ENCODE measurements around the gene GALC.
"Not testable (repeated sequence)": the region's sequence is repeated elsewhere in the genome, so short reads cannot be mapped to it uniquely, and the experiment has no call there.

Gene GALC

GRCh38 chr14:87992718-87993628, at the start of gene GALC:
TSS of gene GALC (minus strand) at chr14:87993182. CDS start at chr14:87993164, 18 bp downstream.
- DNase-seq, result peak; percentile 87 to 93 (median 92)

DNA sequence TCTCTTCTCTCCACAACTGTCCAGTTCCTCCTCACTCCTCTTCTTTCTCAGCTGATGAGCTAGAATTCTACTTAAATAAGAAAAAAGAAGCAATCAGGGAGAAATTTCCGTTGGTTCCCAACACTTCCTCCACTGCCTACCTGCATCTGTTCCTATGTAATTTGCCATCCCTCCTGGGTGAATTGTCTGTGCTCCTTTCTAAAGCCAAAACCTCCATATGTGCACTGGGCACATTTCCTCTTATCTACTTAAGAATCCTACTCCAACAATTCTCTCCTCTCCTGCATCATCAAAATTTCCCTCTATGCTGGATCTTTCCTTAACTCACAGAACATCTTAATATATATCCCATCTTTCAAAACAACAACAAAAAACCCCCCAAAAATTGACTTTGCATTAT, 47.2 kb upstream of the GALC start:
- no peak for DNase-seq

- no peak for DNase-seq
Observed at GRCh38 chr14:88039197-88039596, 46.2 kb upstream of the GALC start.

DNA sequence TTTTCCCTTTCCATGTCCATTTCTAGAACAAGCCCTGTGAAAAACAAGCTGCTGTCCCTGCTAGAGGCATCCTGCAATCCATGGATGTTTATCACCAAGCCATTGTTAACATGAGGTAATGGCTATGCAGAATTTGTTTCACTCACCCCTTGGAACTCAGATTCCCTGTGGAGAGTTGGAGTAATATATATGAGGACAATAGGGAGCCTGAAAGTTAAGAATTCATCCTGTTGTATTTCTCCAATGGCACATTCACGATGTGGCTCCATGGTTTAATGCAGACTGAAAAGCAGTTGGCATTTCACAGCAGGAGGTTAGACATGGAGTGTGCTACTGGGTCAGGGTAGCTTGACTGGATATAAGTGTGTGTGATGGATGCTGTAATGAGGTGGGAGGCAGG, 44.3 kb upstream of the GALC start:
- DNase-seq, result no peak

- DNase-seq, result no peak
Observed at GRCh38 chr14:88036422-88036821, 43.4 kb upstream of the GALC start.

DNA sequence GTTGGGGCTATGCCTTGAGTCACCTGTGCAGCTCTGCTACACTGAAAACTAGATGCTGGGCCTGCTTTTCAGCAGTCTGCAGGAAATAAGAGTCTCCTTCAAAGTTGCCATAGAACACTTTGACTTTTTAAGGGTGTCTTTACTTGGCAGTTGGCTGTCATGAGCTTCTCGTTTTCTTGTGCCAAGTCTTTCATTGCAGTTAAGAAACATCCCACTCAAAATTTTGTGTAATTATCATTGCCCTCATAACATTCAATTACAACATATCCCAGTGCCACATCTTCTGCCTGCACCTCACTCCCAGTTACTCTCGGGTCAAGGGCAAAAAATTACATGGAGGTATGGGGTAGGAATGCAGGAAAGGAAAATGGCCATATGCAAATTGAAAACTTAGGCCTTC, 41.1 kb upstream of the GALC start:
- no peak for DNase-seq

DNA sequence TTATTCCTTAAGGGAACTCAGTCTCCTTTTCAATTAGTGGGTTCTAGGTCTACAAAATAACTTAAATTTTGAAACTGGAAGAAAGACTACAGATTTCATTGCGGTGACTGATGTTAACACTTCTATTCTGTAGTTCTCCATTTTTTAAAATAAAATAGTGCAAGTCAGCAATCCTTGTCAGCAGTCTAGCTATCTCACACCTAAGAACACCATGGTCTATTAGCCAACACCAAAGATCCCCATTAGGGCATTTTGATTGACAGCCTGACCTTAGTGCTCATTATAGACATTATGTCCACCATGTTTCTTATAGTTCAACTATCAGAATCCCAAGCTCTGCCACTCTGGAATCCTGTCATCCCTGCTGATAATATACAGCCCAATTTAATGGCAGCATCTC, 39.4 kb upstream of the GALC start:
- DNase-seq, result no peak

DNA sequence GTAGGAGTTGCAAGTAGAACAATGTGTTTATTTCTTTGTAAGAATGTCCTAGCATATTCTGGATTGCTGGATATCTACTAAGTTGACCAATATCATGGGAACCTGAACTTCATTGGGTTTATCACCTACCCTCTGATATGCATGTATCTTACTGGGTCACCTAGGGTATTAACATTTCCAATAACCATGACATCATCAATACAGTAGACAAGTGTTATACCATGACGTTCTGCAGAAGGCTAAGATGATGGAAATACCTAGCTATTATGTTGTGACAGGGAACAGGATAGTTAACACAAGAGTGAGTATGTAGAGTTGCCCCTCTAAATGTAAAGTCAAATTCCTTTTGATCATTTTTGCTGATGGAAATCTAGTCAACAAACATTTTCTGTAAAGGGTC, 37.9 kb upstream of the GALC start:
- no peak for DNase-seq

DNA sequence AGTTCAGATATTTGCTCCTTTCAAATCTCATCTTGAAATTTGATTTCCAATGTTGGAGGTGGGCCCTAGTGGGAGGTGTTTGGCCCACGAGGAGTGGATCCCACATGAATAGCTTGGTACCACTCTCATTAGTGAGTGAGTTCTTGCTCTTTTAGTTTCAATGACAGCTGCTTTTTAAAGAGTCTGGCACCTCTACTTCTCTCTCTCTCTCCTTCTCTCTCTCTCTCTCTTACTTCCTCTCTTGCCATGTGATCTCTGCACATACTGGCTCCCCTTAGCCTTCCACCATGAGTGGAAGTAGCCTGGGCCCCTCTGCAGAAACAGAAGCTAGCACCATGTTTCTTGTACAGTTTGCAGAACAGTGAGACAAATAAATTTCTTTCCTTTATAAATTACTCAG, 37.1 kb upstream of the GALC start:
- peak in 2 of 6 experiments; percentile 6 to 7 for DNase-seq

DNA sequence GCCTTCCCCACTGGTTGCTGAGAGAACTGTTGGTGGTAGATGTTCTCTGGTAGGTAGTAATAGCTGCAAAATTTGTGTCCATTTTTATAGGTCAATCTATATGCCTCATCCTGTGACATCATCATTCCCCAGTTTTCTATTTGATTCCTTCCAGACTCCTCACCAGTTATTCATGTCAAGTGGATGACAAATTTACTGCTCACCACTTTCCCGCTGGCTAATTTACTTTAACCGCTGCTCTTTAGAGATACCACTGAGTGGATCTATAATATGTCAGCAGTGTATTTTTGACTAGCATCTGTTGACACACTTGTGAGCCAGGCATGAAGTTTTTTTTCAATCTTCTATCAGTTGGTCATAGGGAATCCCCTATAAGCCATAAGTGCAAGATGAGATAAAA, 36.5 kb upstream of the GALC start:
- no peak for DNase-seq

DNA sequence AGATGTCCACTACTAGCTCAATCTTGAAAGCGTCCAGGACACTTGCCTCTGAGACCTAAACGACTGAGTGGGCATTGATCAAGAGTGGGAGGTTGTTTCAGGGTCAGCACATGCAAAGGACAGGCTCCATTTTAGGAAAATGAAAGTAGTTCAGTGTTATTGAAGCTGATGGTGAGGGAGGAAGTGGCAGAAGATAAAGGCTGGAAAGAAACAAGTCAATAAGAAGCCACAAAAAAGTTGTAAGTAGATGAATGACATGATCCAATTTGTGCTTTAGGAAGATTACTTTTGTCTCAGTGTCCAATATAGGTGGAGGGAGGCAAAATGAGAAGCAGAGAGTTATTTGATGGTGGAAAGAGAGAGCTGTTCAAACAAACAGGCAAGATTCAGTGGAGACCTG, 33.9 kb upstream of the GALC start:
- DNase-seq, result peak in 3 of 6 experiments; percentile 31 to 44 (median 32)

- no peak for DNase-seq
Observed at GRCh38 chr14:88025313-88025712, 32.3 kb upstream of the GALC start.

- not testable (repeated sequence) for DNase-seq
Observed at GRCh38 chr14:88024252-88025086, 31.5 kb upstream of the GALC start.

GRCh38 chr14:88023658-88024187, 30.7 kb upstream of the GALC start:
- peak in 2 of 6 experiments; percentile 3 to 11 for DNase-seq

DNA sequence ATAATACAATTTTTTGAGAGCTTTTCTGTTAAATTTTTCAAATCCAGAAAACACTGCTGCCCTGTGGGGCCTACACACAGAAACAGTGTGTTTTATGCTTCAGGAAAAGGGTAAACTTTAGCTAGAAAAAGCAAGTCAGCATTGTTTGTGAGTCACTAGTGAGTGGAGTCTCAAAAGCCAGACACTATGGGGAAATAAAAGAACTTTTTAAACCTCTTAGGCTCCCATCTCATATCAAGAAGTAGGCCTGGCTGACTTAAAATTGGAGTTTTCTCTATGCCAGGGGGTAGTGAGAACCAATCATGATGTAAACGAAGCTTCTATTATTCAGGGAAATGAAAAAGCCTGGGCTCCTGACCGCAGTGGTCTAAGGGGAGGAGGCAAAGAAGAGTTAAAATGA, 24.6 kb upstream of the GALC start:
- DNase-seq, result no peak

- DNase-seq, result no peak
Observed at GRCh38 chr14:88016768-88017167, 23.8 kb upstream of the GALC start.

DNA sequence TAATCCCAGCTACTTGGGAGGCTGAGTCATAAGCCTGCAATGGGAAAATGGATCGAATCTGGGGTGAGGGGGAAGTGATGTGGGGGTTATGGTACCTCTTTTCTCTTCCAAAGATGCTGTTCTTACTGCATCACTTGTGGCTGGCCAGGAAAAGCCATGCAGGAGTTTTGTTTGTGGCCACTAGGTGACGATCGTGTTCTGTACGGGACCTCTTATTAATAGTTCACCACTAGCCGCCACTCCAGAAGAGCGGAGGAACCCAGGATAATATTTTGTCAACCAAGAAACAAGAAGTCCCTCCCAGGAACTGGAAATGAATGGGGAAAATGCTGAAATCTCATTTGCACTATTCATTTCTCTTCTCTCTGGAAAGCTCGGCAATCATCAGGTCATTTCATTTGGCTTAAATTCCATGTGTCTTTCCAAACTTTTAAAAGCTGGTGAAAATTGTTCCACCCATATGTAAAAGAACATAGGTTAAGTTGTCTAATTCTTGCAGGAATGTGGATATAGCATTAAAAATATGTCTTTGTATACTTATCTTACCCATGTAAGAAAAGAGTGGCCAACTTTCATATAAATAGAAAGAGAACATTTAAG, 20.9 kb upstream of the GALC start:
- peak in 1 of 6 experiments; percentile 9 for DNase-seq

- DNase-seq, result no peak
Observed at GRCh38 chr14:88012495-88012894, 19.5 kb upstream of the GALC start.

DNA sequence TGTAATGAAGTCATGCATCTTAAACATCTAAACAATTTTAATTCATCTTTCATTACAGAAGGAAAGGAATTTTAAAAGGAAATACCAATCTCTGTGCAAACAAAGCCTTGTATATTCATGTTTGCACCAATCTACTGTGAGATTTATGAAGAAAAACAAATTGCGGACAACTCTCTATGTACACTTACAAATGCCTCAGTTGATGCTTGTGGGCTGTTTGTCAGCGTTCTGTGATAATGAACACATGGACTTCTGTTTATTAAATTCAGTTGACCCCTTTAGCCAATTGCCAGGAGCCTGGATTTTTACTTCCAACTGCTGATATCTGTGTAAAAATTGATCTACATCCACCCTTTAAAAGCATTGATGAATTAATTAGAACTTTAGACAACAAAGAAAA, 17.3 kb upstream of the GALC start:
- DNase-seq, result no peak

DNA sequence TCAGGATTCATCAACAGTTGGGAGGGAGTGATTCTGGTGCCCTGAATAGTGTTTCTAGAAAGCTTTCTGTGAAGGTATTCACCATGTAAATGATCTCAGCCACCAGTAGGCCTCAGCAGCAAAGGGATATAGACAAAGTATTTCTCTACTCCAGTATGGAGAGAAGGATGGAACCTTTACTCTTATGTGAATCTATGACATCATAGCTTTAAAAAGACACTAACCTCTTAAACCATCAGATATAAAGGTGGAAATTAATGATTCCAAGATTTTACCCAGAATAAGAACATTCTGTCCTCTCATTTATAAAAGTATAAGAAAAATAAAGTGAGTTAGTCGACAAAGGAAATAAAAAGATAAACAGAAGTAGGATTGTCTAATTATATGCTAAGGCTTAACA, 16.5 kb upstream of the GALC start:
- DNase-seq, result no peak

- no peak for DNase-seq
Observed at GRCh38 chr14:88008039-88008742, 15.2 kb upstream of the GALC start.

DNA sequence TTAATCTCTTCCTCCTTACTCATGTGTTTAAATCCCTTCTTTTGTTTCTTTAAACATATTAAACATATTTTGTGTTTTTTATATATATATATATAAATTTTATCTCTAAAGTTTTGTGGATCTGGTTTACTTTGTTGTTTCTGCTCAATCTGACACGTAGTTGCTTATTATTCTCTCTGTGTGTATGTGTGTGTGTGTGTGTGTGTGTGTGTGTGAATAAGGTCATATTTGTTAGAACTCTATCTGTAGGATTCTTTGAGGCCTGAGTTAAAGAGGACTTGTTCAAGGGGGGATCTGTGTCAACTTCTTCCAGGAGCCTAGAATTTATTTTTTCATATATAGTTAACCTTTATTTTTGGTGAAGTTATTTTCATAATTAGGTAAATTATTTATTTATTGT, 14.6 kb upstream of the GALC start:
- peak in 1 of 6 experiments; percentile 16 for DNase-seq

All from stimulated activated naive CD4-positive, alpha-beta T cell (primary cell).